ENCODE data around the gene ATP6V0D1. TPM values are rescaled to one million over a fixed set of nuclear protein-coding genes. Genes with fewer than 3 reads are reported as not detected.

ATP6V0D1 gene
- total and polyA plus RNA-seq, 7 donors, result 60.2 to 104 (median 85.3) TPM

DNA sequence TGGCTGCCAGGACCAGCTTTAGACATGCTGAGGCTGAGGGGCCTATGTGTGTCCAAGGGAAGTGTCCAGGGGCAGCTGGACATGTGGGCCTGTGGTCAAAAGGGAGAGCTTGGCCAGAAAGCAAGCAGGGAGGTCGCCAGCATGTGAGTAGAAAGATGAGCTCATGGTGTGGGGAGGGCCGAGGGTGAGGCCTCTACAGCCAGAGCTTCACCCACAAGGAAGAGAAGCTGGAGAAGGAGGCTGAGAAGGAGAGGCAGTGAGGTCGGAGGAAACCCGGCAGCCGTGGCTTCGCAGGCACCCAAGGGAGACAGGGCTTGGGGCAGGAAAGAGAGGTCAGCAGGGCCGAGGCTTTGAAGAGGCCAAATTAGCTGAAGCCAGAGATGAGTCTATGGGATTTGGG lies 54.0 kb downstream of the ATP6V0D1 start:
- Histone ChIP-seq H3K27me3 (ENCODE audit: insufficient read depth in 3 of 3, low read length in 2 of 3) (no peaks in the 10 kb centered on the region), H3K4me3 (no peak overlapping the region), H3K27ac (no peak overlapping the region), H3K4me1 (peaks cover 6% of the 10 kb centered on the region), H3K9me3 (no peaks in the 10 kb centered on the region), H3K36me3 (ENCODE audit: insufficient read depth in 1 of 2, low read depth in 1 of 2) (no peaks in the 10 kb centered on the region)
- WGBS, 3 donors, result 48 to 62% (median 49%) methylated on average over 7 of the region's 7 CpGs
- intact Hi-C loops (cut with DNase I), result loop anchor here in 1 of 2 donors (5.0 kb wide), 1 partner anchor 85 kb away; no protein-coding TSS in a partner anchor
- ATAC-seq (no peak), DNase-seq (no peak)
- TF ChIP-seq, protein P1, sequence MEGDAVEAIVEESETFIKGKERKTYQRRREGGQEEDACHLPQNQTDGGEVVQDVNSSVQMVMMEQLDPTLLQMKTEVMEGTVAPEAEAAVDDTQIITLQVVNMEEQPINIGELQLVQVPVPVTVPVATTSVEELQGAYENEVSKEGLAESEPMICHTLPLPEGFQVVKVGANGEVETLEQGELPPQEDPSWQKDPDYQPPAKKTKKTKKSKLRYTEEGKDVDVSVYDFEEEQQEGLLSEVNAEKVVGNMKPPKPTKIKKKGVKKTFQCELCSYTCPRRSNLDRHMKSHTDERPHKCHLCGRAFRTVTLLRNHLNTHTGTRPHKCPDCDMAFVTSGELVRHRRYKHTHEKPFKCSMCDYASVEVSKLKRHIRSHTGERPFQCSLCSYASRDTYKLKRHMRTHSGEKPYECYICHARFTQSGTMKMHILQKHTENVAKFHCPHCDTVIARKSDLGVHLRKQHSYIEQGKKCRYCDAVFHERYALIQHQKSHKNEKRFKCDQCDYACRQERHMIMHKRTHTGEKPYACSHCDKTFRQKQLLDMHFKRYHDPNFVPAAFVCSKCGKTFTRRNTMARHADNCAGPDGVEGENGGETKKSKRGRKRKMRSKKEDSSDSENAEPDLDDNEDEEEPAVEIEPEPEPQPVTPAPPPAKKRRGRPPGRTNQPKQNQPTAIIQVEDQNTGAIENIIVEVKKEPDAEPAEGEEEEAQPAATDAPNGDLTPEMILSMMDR (IDR thresholded peaks at IDR 0.05), result no peak

DNA sequence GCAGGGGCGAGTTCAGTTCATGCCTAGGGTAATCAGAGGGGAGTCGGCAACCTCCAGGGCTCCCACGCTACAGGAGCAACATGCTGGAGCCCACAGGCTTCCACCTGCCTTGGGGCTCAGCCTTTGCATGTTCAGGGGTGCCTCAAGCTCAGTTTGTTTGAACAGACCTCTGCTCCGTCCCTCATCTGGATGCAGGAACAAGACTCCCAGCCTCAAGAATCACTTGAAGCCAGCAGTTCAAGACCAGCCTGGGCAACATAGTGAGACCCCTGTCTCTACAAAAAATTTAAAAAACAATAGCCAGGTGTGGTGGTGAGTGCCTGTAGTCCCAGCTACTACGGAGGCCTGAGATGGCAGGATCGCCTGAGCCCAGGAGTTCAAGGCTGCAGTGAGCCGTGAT lies 54.9 kb downstream of the ATP6V0D1 start:
- ATAC-seq (no peak), DNase-seq (no peak)
- 84 to 91% (median 88%) methylated on average over 7 of the region's 7 CpGs for WGBS, 3 donors
- no peak overlapping the region for H3K27ac ChIP-seq
- H3K9me3 ChIP-seq, result no peaks in the 10 kb centered on the region
- H3K27me3 ChIP-seq (ENCODE audit: insufficient read depth in 3 of 3, low read length in 2 of 3), result no peaks in the 10 kb centered on the region
- intact Hi-C loops (cut with DNase I), result loop anchor here in 1 of 2 donors (5.0 kb wide), 1 partner anchor 86 kb away; no protein-coding TSS in a partner anchor
- TF ChIP-seq, protein P1 (IDR thresholded peaks at IDR 0.05), result no peak
- H3K36me3 ChIP-seq (ENCODE audit: insufficient read depth in 1 of 2, low read depth in 1 of 2), result no peaks in the 10 kb centered on the region
- no peak overlapping the region for H3K4me3 ChIP-seq
- H3K4me1 ChIP-seq, result peaks cover 4% of the 10 kb centered on the region

DNA sequence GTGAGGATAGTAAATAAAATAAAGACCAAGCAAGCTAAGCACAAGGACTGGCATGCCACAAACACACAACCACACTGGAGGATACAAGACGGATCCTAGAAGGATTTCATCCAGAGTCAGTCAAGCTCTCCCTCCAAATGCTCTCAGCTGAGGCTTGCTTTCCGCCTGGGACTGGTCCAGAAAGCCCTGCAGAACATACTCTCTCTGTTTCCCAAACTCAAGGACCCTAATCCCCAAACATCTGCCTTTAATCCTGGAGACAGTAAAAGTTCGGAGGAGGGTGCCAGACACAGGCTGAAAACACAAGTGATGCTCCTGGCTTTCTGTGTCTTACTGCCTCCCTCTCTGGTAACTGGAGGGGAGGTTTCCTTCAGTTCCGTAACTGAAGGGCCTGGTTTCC lies 55.4 kb downstream of the ATP6V0D1 start:
- 65 to 73% (median 69%) methylated on average over 4 of the region's 4 CpGs for WGBS, 3 donors
- DNase-seq, result no peak
- H3K36me3 ChIP-seq (ENCODE audit: insufficient read depth in 1 of 2, low read depth in 1 of 2), result no peaks in the 10 kb centered on the region
- H3K27me3 ChIP-seq (ENCODE audit: insufficient read depth in 3 of 3, low read length in 2 of 3), result no peaks in the 10 kb centered on the region
- ATAC-seq, result no peak
- TF ChIP-seq, protein P1 (IDR thresholded peaks at IDR 0.05), result no peak
- H3K4me1 ChIP-seq, result peaks cover 2% of the 10 kb centered on the region
- no peak overlapping the region for H3K4me3 ChIP-seq
- intact Hi-C loops (cut with DNase I), result loop anchor here in 1 of 2 donors (5.0 kb wide), 1 partner anchor 87 kb away; no protein-coding TSS in a partner anchor
- no peak overlapping the region for H3K27ac ChIP-seq
- H3K9me3 ChIP-seq, result no peaks in the 10 kb centered on the region

- WGBS, 3 donors, result 69 to 79% (median 72%) methylated on average over 6 of the region's 6 CpGs
- no peaks in the 10 kb centered on the region for H3K27me3 ChIP-seq (ENCODE audit: insufficient read depth in 3 of 3, low read length in 2 of 3)
- H3K4me3 ChIP-seq, result no peak overlapping the region
- DNase-seq, result no peak
- intact Hi-C loops (cut with DNase I), result loop anchor here in 1 of 2 donors (5.0 kb wide), 1 partner anchor 87 kb away; no protein-coding TSS in a partner anchor
- TF ChIP-seq, protein P1 (IDR thresholded peaks at IDR 0.05), result no peak
- no peaks in the 10 kb centered on the region for H3K4me1 ChIP-seq
- no peak overlapping the region for H3K27ac ChIP-seq
- ATAC-seq, result no peak
- no peaks in the 10 kb centered on the region for H3K9me3 ChIP-seq
- H3K36me3 ChIP-seq (ENCODE audit: insufficient read depth in 1 of 2, low read depth in 1 of 2), result no peaks in the 10 kb centered on the region
Measured at GRCh38 chr16:67425061-67425460, 55.9 kb downstream of the ATP6V0D1 start.

DNA sequence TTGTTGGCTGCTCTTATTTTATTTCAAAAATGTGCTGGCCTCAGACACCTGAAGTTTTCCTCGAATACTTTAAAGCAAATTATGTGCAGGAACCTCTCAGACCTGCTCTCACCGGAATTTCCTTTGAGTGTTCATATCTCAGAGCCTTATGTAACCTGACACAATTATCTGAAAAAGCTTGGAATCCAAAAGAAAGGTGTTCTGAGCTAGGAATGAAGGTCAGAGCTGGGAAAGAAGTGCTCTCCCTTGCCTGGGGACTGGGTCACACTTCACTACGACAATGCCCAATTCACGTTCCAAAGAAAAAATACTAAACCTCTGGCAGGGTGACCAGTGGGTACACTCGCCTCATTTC lies 56.7 kb downstream of the ATP6V0D1 start:
- Histone ChIP-seq H3K36me3 (ENCODE audit: insufficient read depth in 1 of 2, low read depth in 1 of 2) (no peaks in the 10 kb centered on the region), H3K4me3 (no peak overlapping the region), H3K27ac (no peak overlapping the region), H3K9me3 (no peaks in the 10 kb centered on the region), H3K27me3 (ENCODE audit: insufficient read depth in 3 of 3, low read length in 2 of 3) (no peaks in the 10 kb centered on the region), H3K4me1 (no peaks in the 10 kb centered on the region)
- TF ChIP-seq, protein P1 (IDR thresholded peaks at IDR 0.05), result no peak
- ATAC-seq (no peak), DNase-seq (no peak)
- intact Hi-C loops (cut with DNase I), result no loop called here
- whole genome bisulfite sequencing, 3 donors, result 43 to 50% (median 44%) methylated on average over 5 of the region's 5 CpGs

All from psoas muscle (tissue), 8 donors.